B cell (primary cell): ENCODE measurements around the gene FLYWCH2.

Experiments
- CTCF ChIP-seq: fragments of 200-600 bp; IDR thresholded peaks from one replicate; pipeline ENCODE4 v1.8.0; 2022; ENCODE audit warnings: antibody characterized with exemption, mild to moderate bottlenecking
- EZH2 ChIP-seq: IDR thresholded peaks from 2 replicates; pipeline ENCODE4 v1.6.1; 2012; ENCODE audit warnings: borderline replicate concordance, low read depth, mild to moderate bottlenecking, moderate library complexity, low read length; ENCODE audit not compliant: insufficient read depth, poor library complexity, severe bottlenecking

GRCh38 chr16:2905988-2906387 lies 23.0 kb downstream of the FLYWCH2 start:
- TF ChIP-seq EZH2 = no peak
- no peak for TF ChIP-seq CTCF
